HepG2 (cell line): ENCODE results near the gene DDX20. TPM values are rescaled to one million over a fixed set of nuclear protein-coding genes. Genes with fewer than 3 reads are reported as not detected.

Experiments used
- ATAC-seq: fragments of 200-7000 bp; cut with Tn5 transposase; 3 replicates; pipeline ENCODE4 v1.9.1; 2020; ENCODE audit warnings: mild to moderate bottlenecking, moderate library complexity
- BruUV-seq: library from RNA; stranded (reverse); fragments of 400-500 nt; replicated peaks from 2 replicates; lab custom pipeline; 2021; lab: Mats Ljungman, UMichigan
- CTCF ChIA-PET: fragments of 300-600 bp; formaldehyde crosslinking; extraction: SDS; loops from one replicate; lab custom pipeline; 2021; ENCODE audit warnings: low total read pairs, inconsistent platforms, low intra/inter-chr PET ratio; lab: Yijun Ruan, JAX
- POLR2A ChIA-PET: fragments of 350-600 bp; sonication (Branson Sonifier 250); formaldehyde crosslinking; loops from one replicate; lab custom pipeline; 2020; ENCODE audit warnings: antibody characterized with exemption, inconsistent platforms; lab: Yijun Ruan, JAX
- DNase-seq: peaks from one replicate; pipeline ENCODE4 v3.0.0-alpha.2; 2015; ENCODE audit warnings: low spot score
- FAIRE-seq: peaks from 3 replicates; lab custom pipeline; 2011; peaks lifted over from hg19 to GRCh38; lab: Jason Lieb, UNC
- H2AFZ ChIP-seq: one replicate; pipeline ENCODE4 v1.6.1; 2011; ENCODE audit warnings: low read length, inconsistent platforms
- H3K27ac ChIP-seq: fragments of 300-600 bp; 3 replicates; pipeline ENCODE4 v1.8.0; 2011; ENCODE audit warnings: mixed run types, mild to moderate bottlenecking, mixed read lengths, low read length, inconsistent platforms; ENCODE audit not compliant: insufficient read depth; ENCODE audit errors: extremely low read length
- H3K27me3 ChIP-seq, 2 experiments: fragments of 200-600 bp in 1 of 2; 2 replicates in 1 of 2; 3 replicates in 1 of 2; pipeline versions ENCODE4 v1.6.0 to v1.8.0; 2011; ENCODE audit warnings: low read length in 2 of 2, mild to moderate bottlenecking in 2 of 2, moderate library complexity in 2 of 2, inconsistent platforms in 1 of 2; ENCODE audit not compliant: insufficient read depth in 2 of 2, control insufficient read depth in 1 of 2
- H3K36me3 ChIP-seq, 2 experiments: fragments of 200-600 bp in 1 of 2; replicated peaks in 1 of 2; 2 replicates in 1 of 2; 3 replicates in 1 of 2; pipeline versions ENCODE4 v1.5.1 to v1.8.0; 2011; ENCODE audit warnings: low read length in 2 of 2, inconsistent platforms in 1 of 2; ENCODE audit not compliant: insufficient read depth in 2 of 2, control insufficient read depth in 1 of 2
- H3K4me1 ChIP-seq: 2 replicates; pipeline ENCODE4 v1.5.1; 2012; ENCODE audit warnings: low read length, inconsistent platforms; ENCODE audit not compliant: insufficient read depth
- H3K4me2 ChIP-seq: 2 replicates; pipeline ENCODE4 v1.6.0; 2011; ENCODE audit warnings: low read depth, low read length, inconsistent platforms
- H3K4me3 ChIP-seq, 3 experiments: fragments of 200-600 bp in 1 of 3; sonication (generic), shearing (Covaris generic) in 1 of 3; replicated peaks in 1 of 3; 2 replicates each; pipeline ENCODE4 v1.5.1; 2011 to 2016; ENCODE audit warnings: low read length in 3 of 3, inconsistent platforms in 2 of 3, low read depth in 2 of 3, mild to moderate bottlenecking in 2 of 3, control low read depth in 1 of 3, mixed read lengths in 1 of 3; ENCODE audit not compliant: insufficient read depth in 1 of 3
- H3K79me2 ChIP-seq: one replicate; pipeline ENCODE4 v1.6.1; 2011; ENCODE audit warnings: low read length, inconsistent platforms; ENCODE audit not compliant: insufficient read depth
- H3K9ac ChIP-seq: 2 replicates; pipeline ENCODE4 v1.6.0; 2011; ENCODE audit warnings: mild to moderate bottlenecking, low read depth, low read length, inconsistent platforms; ENCODE audit not compliant: insufficient read depth
- H3K9me3 ChIP-seq: 2 replicates; pipeline ENCODE4 v1.5.1; 2012; ENCODE audit warnings: mild to moderate bottlenecking, low read length
- H4K20me1 ChIP-seq: 2 replicates; pipeline ENCODE4 v1.6.0; 2011; ENCODE audit warnings: inconsistent platforms, mild to moderate bottlenecking, low read length, moderate library complexity; ENCODE audit not compliant: insufficient read depth
- CBX5 ChIP-seq: sonication (generic); formaldehyde crosslinking; IDR thresholded peaks from 2 replicates; pipeline ENCODE4 v1.4.0; 2020; ENCODE audit warnings: missing genetic modification reagents, borderline replicate concordance
- E2F5 ChIP-seq: sonication (generic); formaldehyde crosslinking; conservative IDR thresholded peaks from 2 replicates; pipeline ENCODE4 v1.4.0; 2020; ENCODE audit warnings: missing genetic modification reagents
- GZF1 ChIP-seq: sonication (generic); formaldehyde crosslinking; IDR thresholded peaks from 2 replicates; pipeline ENCODE4 v1.5.1; 2020; ENCODE audit warnings: mild to moderate bottlenecking, missing genetic modification reagents
- HMG20A ChIP-seq: IDR thresholded peaks from 2 replicates; pipeline ENCODE4 v1.6.1; 2016; ENCODE audit warnings: borderline replicate concordance
- HNRNPUL1 ChIP-seq: fragments of 200-400 bp; formaldehyde crosslinking; IDR thresholded peaks from 2 replicates; pipeline ENCODE4 v1.6.1; 2017; ENCODE audit warnings: low read depth, mild to moderate bottlenecking, low read length, moderate library complexity
- MAFK ChIP-seq, 2 experiments: IDR thresholded peaks in 1 of 2; conservative IDR thresholded peaks in 1 of 2; 2 replicates each; pipeline ENCODE4 v1.6.1; 2011; ENCODE audit warnings: improper control_type of control experiment in 2 of 2, low read length in 2 of 2
- MTERF4 ChIP-seq: sonication (generic); formaldehyde crosslinking; IDR thresholded peaks from 2 replicates; pipeline ENCODE4 v1.8.0; 2023; ENCODE audit warnings: mild to moderate bottlenecking, missing genetic modification reagents
- PHF20 ChIP-seq: sonication (generic); formaldehyde crosslinking; IDR thresholded peaks from 2 replicates; pipeline ENCODE4 v1.5.0; 2020; ENCODE audit warnings: mild to moderate bottlenecking, missing genetic modification reagents
- PTBP1 ChIP-seq: fragments of 200-400 bp; formaldehyde crosslinking; IDR thresholded peaks from 2 replicates; pipeline ENCODE4 v1.6.1; 2018; ENCODE audit warnings: low read length, low read depth; ENCODE audit not compliant: poor library complexity, severe bottlenecking
- RBAK ChIP-seq: sonication (generic); formaldehyde crosslinking; IDR thresholded peaks from 2 replicates; pipeline ENCODE4 v1.5.1; 2020; ENCODE audit warnings: mild to moderate bottlenecking, missing genetic modification reagents
- TFDP1 ChIP-seq: IDR thresholded peaks from 2 replicates; pipeline ENCODE4 v1.6.1; 2016; ENCODE audit warnings: missing compliant biosample characterization, missing genetic modification reagents, borderline replicate concordance
- ZBTB7B ChIP-seq: sonication (generic); formaldehyde crosslinking; IDR thresholded peaks from 2 replicates; pipeline ENCODE4 v1.4.0; 2020; ENCODE audit warnings: missing genetic modification reagents
- ZFYVE20 ChIP-seq: sonication (generic); formaldehyde crosslinking; IDR thresholded peaks from 2 replicates; pipeline ENCODE4 v1.8.0; 2023; ENCODE audit warnings: low read depth, mild to moderate bottlenecking, moderate library complexity, missing genetic modification reagents, borderline replicate concordance
- ZNF251 ChIP-seq: sonication (generic); formaldehyde crosslinking; IDR thresholded peaks from 2 replicates; pipeline ENCODE4 v1.9.0; 2021; ENCODE audit warnings: mild to moderate bottlenecking, missing genetic modification reagents
- ZNF468 ChIP-seq: sonication (generic); formaldehyde crosslinking; IDR thresholded peaks from 2 replicates; pipeline ENCODE4 v1.8.0; 2022; ENCODE audit warnings: mild to moderate bottlenecking, moderate library complexity, missing genetic modification reagents
- ZNF609 ChIP-seq: sonication (generic); formaldehyde crosslinking; IDR thresholded peaks from 2 replicates; pipeline ENCODE4 v1.4.0; 2020; ENCODE audit warnings: mild to moderate bottlenecking, missing genetic modification reagents, borderline replicate concordance
- ZNF788 ChIP-seq: sonication (generic); formaldehyde crosslinking; IDR thresholded peaks from 2 replicates; pipeline ENCODE4 v1.5.0; 2020; ENCODE audit warnings: mild to moderate bottlenecking, missing genetic modification reagents, borderline replicate concordance
- WGBS: methylation state at CpG from one replicate; pipeline ENCODE4 v1.1.6; 2017; ENCODE audit warnings: low lambda C conversion rate; 5-methylcytosine and 5-hydroxymethylcytosine counted together
- in situ Hi-C: cut with HindIII; loops from 2 replicates; pipeline ENCODE4 v1.10.0; 2017; ENCODE audit warnings: low pct_unique_long_range_greater_than_20kb; ENCODE audit not compliant: extremely low pct_ligation_motif_present
- intact Hi-C: fragments of 100-400 bp; cut with micrococcal nuclease; formaldehyde crosslinking; loops from one replicate; pipeline ENCODE4 v1.10.0; 2022; ENCODE audit not compliant: unreplicated experiment
- polyA plus RNA-seq, 8 experiments: library from polyadenylated mRNA; depleted of rRNA in 3 of 8; stranded (reverse) in 7 of 8; unstranded in 1 of 8; fragments of >200 nt; fragmentation: Illumina TruSeq in 4 of 8; extraction: Trizol in 4 of 8; gene quantifications; 2 replicates each; pipeline versions ENCODE4 v1.2.1 to v1.2.3, GENCODE V29; 2011 to 2016; ENCODE audit warnings: low read depth in 4 of 8, missing spikeins in 1 of 8, mixed read lengths in 1 of 8; ENCODE audit not compliant: insufficient read depth in 1 of 8
- total RNA-seq, 5 experiments: library from RNA; depleted of rRNA; stranded (reverse); fragments of >200 nt; fragmentation: Illumina TruSeq; extraction: Trizol; gene quantifications; 2 replicates each; pipeline ENCODE4 v1.2.3, GENCODE V29; 2016; ENCODE audit warnings: low read depth in 1 of 5

DDX20 gene
- total and polyA plus RNA-seq, 2 of the 13 experiments (the other 11 are each of a cell fraction or from before 2014, with no cell fraction given): 4.0 to 14.3 TPM

GRCh38 chr1:111738133-111738435, 17.6 kb upstream of the DDX20 start:
- Histone ChIP-seq H3K9ac (peak overlapping the region; percentile 90), H4K20me1 (no peaks in the 10 kb centered on the region), H3K4me2 (peak overlapping the region; percentile 83), H3K4me3 (peak overlapping the region; percentile 57 to 78 (median 66)), H3K36me3 (no peaks in the 10 kb centered on the region), H3K4me1 (peaks cover 72% of the 10 kb centered on the region), H3K9me3 (no peaks in the 10 kb centered on the region), H3K27me3 (peaks cover 0 to 5% of the 10 kb centered on the region in 2 experiments; a peak in 1 of 5 replicates), H3K79me2 (peaks cover 15% of the 10 kb centered on the region), H3K27ac (peak overlapping the region; percentile 75), H2AFZ (no peak overlapping the region)
- intact Hi-C loops: no loop called here
- in situ Hi-C loops: no loop called here
- CTCF ChIA-PET: no interaction called here
- POLR2A ChIA-PET: interaction anchor here (1.9 to 3.8 kb wide), 4 partner anchors 9 to 230 kb away, joined by 6 to 22 read pairs (median 9); partner anchors contain the start of gene DDX20
- no peak for DNase-seq
- BruUV-seq: no TSS peak
- FAIRE-seq: no peak
- 19% methylated on average over 8 of the region's 9 CpGs for WGBS
- ATAC-seq: no peak
- 0 out of 2 replicates have a peak, but pooled peaks have one; percentile 7 for TF ChIP-seq ZNF788 (CRISPR knock-in tag)
- no peak for TF ChIP-seq HMG20A (CRISPR knock-in tag)
- TF ChIP-seq E2F5 (CRISPR knock-in tag): no peak
- TF ChIP-seq MTERF4 (CRISPR knock-in tag): peak; percentile 8; the same call in 1 of the 2 replicates
- TF ChIP-seq ZNF468: no peak
- no peak for TF ChIP-seq ZNF251 (CRISPR knock-in tag)
- TF ChIP-seq ZBTB7B (CRISPR knock-in tag): no peak
- no peak for TF ChIP-seq ZFYVE20 (CRISPR knock-in tag)
- 0 out of 2 replicates have a peak, but pooled peaks have one; percentile 13 for TF ChIP-seq GZF1 (CRISPR knock-in tag)
- 0 out of 2 replicates have a peak, but pooled peaks have one; percentile 36 for TF ChIP-seq PHF20 (CRISPR knock-in tag)
- no peak for TF ChIP-seq MAFK (conservative IDR thresholded peaks at IDR 0.05 in 1 of 2, IDR thresholded peaks at IDR 0.05 in 1 of 2; ENCODE audit: low read length in 2 of 2)
- TF ChIP-seq CBX5: no peak
- no peak for TF ChIP-seq RBAK (CRISPR knock-in tag)
- 0 out of 2 replicates have a peak, but pooled peaks have one; percentile 1 for TF ChIP-seq TFDP1 (CRISPR knock-in tag)
- TF ChIP-seq HNRNPUL1: no peak
- no peak for TF ChIP-seq ZNF609
- TF ChIP-seq PTBP1: no peak
